WERI-Rb-1 (cell line): ENCODE data around the gene NOTUM.
A peak's percentile ranks its signal among the peaks of the same experiment; 100 is the strongest.

ENCODE experiments used
- DNase-seq: peaks from one replicate; pipeline ENCODE4 v3.0.0-alpha.2; 2020
- H3K27ac ChIP-seq: fragments of 250-450 bp; sonication (Bioruptor Pico); 2 replicates; pipeline ENCODE4 v1.5.1; 2020; ENCODE audit warnings: mild to moderate bottlenecking, moderate library complexity
- H3K27me3 ChIP-seq: fragments of 250-450 bp; sonication (Bioruptor Pico); 2 replicates; pipeline ENCODE4 v1.5.1; 2021; ENCODE audit warnings: mild to moderate bottlenecking, low read depth, moderate library complexity; ENCODE audit not compliant: insufficient read depth, severe bottlenecking
- H3K36me3 ChIP-seq: fragments of 250-450 bp; sonication (Bioruptor Pico); 2 replicates; pipeline ENCODE4 v1.5.1; 2020; ENCODE audit warnings: mild to moderate bottlenecking, moderate library complexity
- H3K4me3 ChIP-seq: 2 replicates; pipeline ENCODE4 v1.5.1; 2011; ENCODE audit warnings: low read depth, mild to moderate bottlenecking, control low read depth, low read length
- H3K9me3 ChIP-seq: fragments of 250-450 bp; sonication (Bioruptor Pico); 2 replicates; pipeline ENCODE4 v1.5.1; 2021; ENCODE audit warnings: mild to moderate bottlenecking, moderate library complexity; ENCODE audit not compliant: severe bottlenecking
- CTCF ChIP-seq: IDR thresholded peaks from 2 replicates; pipeline ENCODE4 v1.5.1; 2011; ENCODE audit warnings: low read depth, mild to moderate bottlenecking, control low read depth, inconsistent platforms, low read length

NOTUM gene

GRCh38 chr17:81912441-81913309 lies 48.3 kb downstream of the NOTUM start:
- no peak for TF ChIP-seq CTCF
- Histone ChIP-seq H3K4me3 (no peak overlapping the region), H3K27me3 (no peaks in the 10 kb centered on the region), H3K9me3 (no peaks in the 10 kb centered on the region), H3K27ac (no peak overlapping the region), H3K36me3 (peaks cover 67% of the 10 kb centered on the region)
- no peak for DNase-seq

- no peaks in the 10 kb centered on the region for H3K9me3 ChIP-seq
- TF ChIP-seq CTCF = no peak
- DNase-seq = no peak
- H3K27me3 ChIP-seq = no peaks in the 10 kb centered on the region
- peaks cover 68% of the 10 kb centered on the region for H3K36me3 ChIP-seq
- H3K27ac ChIP-seq = no peak overlapping the region
- no peak overlapping the region for H3K4me3 ChIP-seq
Measured at GRCh38 chr17:81911969-81912368, 49.0 kb downstream of the NOTUM start.

- Histone ChIP-seq H3K27me3 (no peaks in the 10 kb centered on the region), H3K27ac (peak within 1 kb of the TSS; percentile 39), H3K9me3 (no peaks in the 10 kb centered on the region), H3K4me3 (peak within 1 kb of the TSS; percentile 62), H3K36me3 (peaks cover 68% of the 10 kb centered on the region)
- DNase-seq = peak; percentile 97
- TF ChIP-seq CTCF = no peak
Measured at GRCh38 chr17:81911277-81911961, 49.6 kb downstream of the NOTUM start, which contains the start of gene PCYT2. Gene PCYT2 (minus strand): TSS chr17:81911399. CDS start chr17:81911355, 44 bp downstream.

GRCh38 chr17:81910840-81911276 lies 50.1 kb downstream of the NOTUM start:
- no peaks in the 10 kb centered on the region for H3K27me3 ChIP-seq
- DNase-seq = no peak
- H3K4me3 ChIP-seq = peak overlapping the region; percentile 62
- no peaks in the 10 kb centered on the region for H3K9me3 ChIP-seq
- H3K27ac ChIP-seq = peak overlapping the region; percentile 39
- no peak for TF ChIP-seq CTCF
- H3K36me3 ChIP-seq = peaks cover 70% of the 10 kb centered on the region

GRCh38 chr17:81909966-81910839 lies 50.8 kb downstream of the NOTUM start:
- Histone ChIP-seq H3K27ac (peak overlapping the region; percentile 39), H3K4me3 (peak overlapping the region; percentile 62), H3K27me3 (no peaks in the 10 kb centered on the region), H3K9me3 (no peaks in the 10 kb centered on the region), H3K36me3 (peaks cover 68% of the 10 kb centered on the region)
- TF ChIP-seq CTCF = peak; percentile 19; the same call in 1 of the 2 replicates
- peak; percentile 79 for DNase-seq
